UCSD-AML1 (cell line): ENCODE data around the gene FHOD3.
"Not testable (repeated sequence)": the region's sequence is repeated elsewhere in the genome, so short reads cannot be mapped to it uniquely, and the experiment has no call there.

Source experiments
- DNase-seq: peaks from one replicate; lab custom pipeline; 2025; ENCODE audit not compliant: unreplicated experiment; lab: John Stamatoyannopoulos, UW

The FHOD3 gene

DNA sequence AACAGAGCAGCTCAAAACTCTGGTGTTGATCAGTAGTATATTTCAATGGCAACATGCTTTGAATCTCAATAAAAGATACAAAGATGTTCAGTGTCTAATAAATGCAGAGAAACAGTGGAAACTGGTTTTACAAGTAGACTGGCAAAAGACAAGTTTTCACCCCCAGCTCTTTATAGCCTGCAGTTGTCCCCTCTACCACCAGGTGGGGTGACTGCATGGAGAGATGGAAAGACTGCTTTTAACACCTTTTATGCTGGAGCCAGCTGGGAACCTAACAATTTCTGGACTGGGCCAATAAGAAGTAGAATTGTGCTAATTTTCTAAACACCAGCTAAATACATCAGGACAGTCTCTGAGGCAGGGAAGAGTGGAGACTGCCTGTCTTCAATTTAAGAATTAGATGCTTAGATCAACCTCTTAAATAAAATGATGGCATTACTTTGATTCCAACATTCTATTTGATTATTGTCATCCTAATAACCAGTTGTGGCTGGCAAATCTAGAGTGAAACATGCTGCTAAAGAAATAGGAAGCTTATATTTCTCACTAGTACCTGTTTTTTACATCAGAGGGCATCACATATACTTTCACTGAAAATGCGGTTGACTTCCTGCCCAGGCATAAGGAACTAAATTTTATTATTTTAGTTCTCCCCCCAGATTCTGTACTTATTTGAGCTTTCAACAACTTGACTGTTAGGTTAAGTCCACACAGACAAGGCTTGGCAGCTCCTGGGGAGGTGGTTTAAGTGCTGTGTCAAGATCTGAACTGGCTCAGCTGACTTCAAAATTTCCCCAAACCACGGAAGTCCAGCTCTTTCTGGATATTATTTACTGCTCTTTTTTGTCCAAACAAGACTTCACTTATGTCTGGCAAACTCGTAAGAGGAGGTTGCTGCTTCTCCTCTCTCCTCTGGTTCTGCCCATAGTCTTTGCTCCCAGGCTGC lies 390.8 kb downstream of the FHOD3 start:
- DNase-seq = peak; percentile 32

DNA sequence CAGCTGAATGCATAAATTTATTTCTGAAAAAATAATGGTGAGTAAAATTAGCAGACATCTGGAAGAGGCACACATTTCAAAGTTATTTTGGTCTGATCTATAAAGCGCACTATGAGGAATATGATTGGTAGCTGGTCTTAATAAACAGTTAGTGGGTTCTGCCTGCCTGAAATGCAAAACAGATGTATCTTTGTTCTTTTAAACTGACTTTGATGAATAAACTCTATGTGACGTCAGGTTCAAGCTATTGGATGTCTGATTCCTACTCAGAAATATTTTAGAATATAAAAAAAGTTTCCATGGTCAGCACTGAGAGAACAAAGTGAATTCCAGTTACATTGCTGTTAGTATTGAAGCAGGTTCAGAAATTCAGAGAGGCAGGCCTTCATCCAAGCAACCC lies 394.9 kb downstream of the FHOD3 start:
- no peak for DNase-seq

DNA sequence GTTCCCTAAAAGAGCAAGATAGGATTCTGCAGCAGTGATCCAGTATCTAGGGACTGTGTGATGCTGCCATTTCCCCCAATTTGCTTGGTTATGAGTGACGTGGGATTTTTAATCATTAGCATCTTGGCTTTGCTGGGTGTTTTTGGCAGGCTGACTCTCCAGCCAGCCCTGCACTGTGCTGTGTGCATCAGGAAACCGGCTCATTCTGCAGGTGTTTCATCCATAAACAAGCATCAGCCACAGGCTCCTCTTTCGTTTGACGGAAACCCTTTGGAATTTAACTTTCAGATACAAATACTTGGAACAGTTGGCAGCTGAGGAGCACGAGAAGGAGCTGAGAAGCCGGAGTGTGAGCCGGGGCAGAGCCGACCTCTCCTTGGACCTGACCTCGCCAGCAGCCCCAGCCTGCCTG lies 395.4 kb downstream of the FHOD3 start:
- no peak for DNase-seq

DNA sequence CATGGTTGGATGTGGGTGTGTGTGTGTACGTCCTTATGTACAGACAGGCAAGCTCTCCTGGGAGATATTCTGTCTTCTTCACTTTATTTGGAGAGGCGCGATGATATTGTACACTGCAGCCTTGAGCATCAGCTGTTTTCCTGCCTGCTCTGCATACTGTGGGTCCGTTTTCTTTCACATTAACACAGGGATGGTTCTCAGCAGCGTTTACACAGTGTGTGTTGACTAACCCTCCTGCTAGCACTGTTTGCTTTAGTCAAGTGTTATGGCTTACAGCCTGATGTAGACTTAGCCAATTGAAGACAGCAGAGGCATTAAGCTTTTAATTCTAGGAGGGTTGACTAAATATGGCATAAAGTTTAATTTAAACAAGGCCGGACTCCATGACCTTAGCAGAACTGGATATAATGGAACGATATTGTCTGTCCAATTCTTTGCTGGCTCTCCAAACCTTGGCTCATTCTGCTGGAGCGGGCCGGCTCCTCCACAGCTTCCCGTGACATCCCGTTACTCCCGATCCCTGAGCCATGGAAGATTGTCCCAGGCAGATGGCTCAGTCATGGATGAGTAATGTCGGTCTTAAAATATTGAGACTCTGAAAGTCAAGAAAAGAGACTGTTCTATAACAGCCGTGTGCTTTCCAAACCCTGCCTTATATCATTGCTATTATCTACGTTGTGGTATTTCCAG lies 396.6 kb downstream of the FHOD3 start:
- DNase-seq = no peak

DNA sequence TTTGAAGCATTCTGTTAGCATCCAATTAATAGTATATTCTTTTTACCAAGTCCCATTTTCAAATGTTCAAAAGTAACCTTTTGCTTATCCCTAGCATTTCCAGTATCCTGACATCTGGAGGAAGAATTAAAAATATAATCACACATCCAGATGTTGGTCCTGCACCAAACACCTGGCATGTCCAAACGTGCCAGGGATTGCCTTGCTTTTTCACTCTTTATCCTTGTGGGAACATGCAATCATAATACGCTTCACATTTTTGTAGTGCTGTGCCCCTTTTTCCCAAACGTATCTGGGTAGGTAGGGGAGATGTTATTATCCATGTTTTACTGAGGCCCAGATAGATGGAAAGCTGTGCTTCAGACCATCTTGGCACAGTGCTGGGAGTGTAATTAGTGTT lies 398.3 kb downstream of the FHOD3 start:
- DNase-seq = no peak

DNA sequence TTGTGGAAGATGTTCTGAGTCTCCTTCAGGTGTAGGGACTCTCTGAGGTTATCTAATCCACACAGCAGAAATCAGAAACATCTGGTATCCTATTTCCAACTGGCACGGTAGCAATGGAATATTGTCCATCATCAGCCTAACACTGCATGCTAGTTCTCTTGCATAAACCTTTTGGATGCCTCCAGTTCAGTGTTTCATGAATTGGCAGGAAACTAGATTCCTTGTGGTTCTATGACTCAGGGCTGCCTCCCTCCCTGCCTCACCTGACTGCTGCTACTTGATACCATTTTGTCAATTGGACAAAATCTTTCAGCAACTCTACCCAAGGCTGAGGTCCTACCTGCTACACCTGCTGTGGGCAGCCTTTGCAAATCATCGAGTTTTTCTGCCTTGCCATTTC lies 400.4 kb downstream of the FHOD3 start:
- DNase-seq = no peak

DNA sequence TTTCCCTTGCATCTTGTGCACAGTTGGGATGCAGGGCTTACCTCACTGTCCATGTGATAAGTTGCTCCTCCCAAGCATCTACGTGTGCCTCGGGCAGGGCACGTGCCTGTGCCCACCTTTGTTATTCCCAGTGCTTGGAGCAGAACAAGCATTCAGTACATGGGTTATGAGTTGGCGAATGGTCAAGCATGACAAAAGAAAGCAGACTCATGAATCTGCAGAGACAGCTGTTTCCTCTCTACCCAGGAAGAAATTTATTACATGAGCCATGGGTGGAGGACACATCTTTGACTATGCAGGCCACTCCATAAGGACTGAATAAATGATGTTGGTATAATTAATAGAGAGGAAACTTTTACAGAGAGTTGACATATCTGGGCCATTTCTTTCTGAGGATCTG lies 403.4 kb downstream of the FHOD3 start:
- no peak for DNase-seq

DNA sequence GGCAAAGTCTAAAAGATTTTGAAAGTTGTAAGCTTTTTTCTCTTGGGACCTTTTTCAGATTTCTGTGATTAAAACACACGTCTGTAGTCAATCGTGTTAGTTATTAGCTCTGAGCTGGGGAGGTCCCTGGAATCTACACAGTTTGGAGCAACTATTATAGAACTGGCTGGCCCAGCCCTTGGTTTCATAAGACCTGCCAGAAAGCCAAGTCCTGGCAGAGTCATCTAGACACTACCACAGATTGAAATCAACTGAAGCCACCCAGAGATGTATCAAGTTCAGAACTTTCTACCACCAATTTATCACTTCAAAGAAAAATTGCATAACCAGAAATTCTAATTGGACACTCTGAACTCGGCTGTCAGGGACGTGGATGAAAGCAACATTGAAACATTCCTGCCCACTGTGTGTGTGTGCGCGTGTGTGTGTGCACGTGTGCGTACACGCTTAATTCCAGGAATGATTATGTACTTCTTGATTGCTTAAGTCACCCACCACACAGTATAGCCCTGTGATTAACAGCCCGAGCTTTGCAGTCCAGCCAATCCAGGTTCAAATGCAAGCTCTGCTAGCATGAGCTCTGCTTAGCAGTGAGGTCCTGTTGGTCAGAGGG lies 405.0 kb downstream of the FHOD3 start:
- no peak for DNase-seq

DNA sequence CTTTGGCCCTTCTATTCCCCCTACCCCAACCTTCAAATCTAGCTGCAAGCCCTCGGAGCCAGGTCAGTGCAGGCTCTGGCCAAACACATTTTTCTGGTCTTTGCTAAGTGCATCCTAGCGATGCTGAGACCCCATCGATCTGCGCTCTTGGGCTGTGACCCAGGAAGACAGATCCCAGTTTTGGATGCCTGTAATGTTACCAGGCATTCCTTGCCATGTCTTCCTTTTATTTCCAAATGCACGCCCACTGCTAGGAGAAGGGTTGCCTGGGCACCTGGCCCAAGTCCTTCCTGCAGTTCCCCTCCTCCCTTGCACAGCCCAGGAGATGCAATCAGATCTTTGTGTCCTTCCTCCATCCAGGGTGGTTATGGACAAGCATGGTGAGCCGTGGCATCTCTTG lies 406.6 kb downstream of the FHOD3 start:
- DNase-seq = no peak

DNA sequence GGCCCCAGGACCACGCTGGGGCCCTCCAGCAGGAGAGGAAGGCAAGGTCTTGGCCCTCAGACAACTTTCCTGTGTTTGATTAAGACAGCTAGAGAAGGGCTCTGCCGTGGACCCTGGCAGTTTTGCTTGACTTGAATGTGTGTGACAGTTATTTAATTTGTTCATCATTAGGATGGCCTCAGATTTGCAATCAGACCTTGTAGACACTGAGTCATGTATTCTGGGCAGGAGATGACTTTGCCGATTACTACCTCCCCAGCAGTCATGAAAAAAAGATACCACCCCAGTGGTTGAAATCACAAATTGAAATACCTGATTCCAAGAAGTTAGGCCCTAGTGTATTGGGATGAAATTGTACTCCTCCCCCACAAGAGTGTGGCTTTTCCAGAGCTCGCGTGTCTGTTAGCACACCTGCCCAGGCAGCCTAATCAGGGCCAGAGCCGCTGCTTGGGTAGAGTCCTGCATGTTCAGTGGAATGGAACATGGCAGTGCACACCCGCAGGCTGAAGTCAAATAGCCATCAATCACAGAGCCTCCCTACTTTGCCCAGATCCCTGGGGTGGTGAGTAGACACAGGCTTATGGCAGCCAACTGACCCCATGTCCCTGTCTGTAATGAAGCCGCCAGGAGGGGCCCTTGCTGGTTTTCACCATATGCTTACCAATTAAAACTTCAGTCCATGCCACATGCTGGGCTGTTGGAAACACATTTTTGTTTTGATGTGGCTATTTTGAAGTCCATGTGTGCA lies 408.8 kb downstream of the FHOD3 start:
- no peak for DNase-seq

DNA sequence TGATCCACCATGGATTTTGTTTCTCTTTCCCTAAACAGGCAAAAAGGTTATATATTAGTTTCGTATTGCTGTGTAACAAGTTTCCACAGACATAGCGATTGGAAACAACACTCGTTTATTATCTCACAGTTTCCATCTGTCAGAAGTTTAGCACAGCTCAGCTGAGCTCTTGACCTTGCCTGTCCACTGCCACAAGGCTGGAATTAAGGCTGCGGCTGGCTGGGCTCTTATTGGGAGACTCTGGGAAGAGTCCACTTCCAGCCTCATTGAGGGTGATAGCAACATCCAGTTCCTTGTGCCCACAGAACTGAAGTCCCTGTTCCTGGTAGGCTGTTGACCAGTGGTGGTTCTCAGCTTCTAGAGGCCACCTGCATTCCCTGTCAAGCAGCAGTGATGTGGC lies 410.9 kb downstream of the FHOD3 start:
- DNase-seq = no peak

DNA sequence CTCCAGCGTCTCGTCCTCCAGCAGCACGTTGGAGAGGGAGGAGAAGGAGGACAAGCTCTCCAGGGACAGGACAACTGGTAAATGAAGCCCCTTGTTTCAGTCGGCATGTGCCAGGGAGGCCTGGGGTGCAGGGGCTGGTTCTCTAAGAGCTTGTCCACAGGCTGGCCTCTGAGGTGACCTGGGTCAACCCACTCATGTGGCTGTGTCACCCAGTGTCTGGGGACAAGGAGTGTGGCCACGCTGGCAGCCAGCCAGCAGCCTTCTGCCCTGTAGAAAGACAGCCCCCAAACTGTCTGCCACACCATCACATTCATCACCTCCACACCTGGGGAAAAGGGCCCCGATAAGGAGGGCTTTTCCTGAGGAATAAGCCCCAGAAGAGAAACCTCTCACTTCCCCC lies 411.8 kb downstream of the FHOD3 start:
- DNase-seq = no peak

DNA sequence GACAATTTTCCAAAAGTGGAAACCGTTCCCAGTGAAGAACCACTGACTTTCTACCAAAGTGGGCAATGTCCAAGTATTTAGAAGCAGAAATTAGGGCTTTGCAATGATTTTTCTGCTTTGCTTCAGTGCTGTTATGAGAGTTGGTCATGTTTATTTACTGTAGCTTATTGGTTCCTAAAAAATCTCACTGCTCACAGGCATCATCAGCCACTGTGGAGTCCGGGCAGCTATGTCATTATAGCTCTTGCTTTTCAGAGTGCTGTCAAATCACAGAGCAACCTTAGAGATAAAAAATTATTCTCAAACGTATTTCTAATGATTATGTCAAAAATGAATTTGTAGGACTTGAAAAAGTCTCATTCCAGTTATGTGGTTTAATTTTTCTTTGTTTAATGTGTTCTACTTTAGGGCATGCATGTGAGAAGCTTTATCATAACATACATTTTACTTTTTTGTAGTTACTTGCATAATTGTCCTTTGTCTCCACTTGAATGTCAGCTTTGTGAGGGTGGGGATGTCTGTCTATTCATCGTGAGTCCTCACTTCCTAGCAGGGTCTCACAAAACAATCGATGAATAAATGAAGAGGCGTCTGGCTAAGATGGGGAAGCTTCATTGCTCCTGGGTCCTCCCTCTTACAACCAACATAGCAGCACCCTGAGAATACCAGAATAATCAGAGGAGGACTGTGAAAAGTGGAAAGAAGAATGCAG lies 413.7 kb downstream of the FHOD3 start:
- DNase-seq = no peak

DNA sequence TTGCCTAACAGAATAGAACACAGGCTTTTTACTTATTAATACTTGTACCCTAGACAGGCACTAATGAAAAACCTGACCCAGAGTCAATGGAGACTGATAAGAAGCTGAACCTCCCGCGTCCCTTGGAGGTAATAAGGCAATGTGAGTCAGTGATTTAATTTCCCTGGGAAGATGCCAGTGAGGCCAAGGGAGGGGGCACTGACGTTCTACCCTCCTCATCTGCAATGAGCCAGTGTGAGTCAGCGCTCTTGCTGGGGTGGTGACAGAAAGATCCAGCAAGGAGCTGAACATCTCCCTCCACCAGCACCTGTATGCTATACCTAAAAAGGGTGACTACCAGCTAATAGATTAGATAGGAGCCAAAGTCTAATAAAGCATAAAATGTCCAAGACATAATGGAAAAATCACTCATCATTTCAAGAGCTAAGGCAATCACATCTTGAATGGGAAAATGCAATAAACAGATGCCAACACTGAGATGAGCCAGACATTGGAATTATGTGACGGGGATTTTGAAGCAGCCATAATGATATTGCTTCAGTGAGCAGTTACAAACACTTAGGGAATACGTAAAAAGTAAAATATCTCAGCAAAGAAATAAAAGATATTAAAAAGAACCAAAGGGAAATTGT lies 414.4 kb downstream of the FHOD3 start:
- DNase-seq = no peak

DNA sequence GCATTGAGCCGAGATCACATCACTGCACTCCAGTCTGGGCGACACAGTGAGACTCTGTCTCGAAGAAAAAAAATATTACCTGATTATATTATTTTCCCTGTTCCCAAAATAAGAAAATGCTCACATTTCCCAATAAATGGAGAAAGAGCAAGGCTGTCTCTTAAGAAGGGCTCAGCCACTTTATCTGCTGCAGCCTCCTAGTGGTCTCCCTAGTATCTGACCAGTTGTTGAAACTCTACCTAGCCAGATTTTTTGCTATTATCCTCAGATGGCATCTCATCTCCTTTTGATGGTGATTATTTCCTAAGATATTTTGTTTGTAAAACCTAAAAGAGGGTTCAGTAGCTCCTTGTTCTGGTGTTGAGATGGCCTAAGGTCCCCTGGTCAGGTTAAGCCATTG lies 417.0 kb downstream of the FHOD3 start:
- DNase-seq = no peak

DNA sequence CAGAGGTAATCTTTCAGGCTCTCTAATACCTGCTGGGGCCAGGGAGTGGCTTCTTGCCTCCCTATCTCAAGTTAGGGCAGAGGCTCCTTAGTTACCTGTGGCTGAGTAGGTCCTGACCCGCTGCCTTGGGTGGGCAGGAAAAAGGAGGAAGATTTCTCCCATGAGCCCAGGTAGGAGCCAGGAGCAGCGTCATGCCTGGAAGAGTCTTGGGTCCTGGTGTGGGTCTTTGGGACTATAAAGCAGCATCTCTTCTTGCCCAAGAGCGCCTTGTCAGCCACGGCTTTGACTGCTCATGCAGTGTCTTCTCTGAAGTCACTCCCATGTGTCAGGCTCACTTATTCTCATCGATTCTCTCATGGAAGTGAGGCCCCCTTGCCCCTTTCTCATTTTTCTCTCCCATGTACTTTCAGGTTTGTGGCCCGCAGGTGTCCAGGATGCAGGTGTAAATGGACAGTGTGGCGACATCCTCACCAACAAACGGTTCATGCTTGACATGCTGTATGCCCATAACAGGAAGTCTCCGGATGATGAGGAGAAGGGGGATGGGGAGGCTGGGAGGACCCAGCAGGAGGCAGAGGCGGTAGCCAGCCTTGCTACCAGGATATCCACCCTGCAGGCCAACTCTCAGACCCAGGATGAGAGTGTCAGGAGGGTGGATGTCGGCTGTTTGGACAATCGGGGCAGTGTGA lies 420.1 kb downstream of the FHOD3 start:
- DNase-seq = no peak

DNA sequence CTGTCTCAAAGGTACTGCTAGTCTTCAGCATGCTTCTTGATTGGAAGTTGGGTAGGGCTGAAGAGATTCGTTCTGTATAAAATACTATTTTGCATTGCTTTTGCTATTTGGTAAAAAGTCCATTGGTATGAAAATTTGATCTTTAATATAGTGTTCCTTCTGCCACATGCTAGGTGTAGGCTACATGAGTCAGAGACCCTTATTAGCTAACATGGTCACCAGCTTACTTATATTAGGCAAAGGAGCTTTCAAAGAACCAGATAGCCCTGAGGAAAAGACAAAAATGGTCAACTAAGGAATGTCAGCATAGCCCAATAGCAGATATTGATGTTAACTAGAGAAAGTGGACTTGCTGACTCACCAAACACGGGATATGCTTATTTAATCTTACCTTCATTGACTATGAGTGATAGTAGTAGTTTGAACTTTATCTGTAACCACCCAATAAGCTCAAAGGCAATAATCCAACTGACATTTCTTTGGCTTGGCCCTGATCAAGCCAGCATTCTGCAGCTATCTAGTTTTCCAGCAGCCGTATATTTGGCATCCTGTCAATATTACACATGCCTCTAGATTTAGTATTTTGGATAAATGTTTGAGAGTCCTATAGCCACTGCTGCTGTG lies 421.3 kb downstream of the FHOD3 start:
- DNase-seq = no peak

DNA sequence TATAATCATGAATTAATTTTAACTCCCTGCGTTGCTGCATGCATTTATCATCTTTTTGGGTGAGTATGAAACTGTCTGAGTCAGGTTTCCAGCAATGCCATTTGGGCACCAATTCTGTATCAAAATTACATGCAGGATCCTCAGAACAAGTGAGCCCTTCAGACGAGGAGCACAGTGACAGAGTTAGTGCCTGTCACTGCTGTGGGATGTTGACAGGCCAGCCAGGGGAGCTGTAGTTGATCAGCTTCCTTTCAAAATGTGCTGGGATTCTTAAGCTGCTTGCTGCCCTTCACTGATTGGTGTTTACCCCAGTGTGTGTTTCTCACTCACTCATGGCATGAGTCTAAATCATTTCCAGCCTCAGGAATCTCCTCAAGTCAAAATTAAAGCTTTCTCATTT lies 422.1 kb downstream of the FHOD3 start:
- no peak for DNase-seq

DNA sequence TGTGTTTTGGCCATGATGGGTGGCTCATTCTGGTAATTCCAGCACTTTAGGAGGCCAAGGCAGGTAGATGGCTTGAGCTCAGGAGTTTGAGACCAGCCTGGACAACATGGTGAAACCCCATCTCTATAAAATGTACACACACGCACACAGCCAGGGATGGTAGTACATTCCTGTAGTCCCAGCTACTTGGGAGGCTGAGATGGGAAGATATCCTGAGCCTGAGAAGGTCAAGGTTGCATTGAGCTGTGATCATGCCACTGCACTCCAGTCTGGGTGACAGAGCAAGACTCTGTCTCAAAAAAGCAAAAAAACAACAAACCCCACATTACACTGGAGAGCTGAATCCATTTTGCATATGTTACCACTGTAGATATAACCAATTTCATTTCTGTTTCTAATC lies 423.8 kb downstream of the FHOD3 start:
- DNase-seq = not testable (repeated sequence)
